ENCODE data around the gene TP53I3.

DNA sequence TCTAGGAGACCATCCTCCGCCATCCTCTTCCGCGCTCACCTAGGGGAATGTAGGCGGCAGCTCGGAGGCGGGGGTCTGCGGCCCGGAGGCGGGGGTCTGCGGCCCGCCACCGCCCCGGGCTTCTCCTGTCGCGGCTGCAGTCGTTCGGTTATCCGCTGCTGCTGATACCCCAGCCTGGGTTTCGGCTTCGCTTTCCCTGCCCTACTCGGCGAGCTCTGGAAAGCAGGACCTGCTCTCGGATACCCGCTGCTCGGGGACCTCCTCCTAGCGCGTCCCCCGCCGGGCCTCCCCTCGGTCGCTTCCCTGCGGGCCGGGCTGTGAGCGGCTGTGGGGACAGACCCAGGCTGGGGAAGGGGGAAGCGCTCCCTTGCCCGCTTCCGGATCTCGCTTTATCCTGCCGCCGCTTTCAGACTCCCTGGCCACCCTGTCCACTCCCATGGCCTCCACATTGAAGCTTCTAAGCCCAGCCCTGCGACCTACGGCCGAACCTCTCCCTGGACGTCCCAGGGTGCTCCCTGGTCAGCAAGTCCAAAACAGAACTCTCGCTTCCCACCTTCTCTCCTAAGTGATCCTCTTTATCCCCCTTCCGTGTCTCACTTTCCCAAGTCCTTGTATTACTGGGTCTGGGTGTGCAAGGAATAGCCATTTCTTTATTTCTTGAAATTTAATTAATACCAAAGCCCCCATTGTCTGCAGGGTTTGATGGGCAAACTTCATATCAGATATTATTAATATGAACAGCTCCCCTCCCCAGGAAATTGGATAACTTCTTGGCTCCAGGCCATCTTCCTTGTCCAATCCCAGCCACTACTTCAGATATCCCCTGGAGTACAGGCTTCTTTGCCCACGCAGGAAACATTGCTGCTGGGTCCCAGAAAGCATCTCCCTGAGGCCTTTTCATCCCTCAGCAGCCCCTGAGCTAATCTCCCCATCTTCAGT lies 34.3 kb downstream of the TP53I3 start:
- TF ChIP-seq, protein P1, sequence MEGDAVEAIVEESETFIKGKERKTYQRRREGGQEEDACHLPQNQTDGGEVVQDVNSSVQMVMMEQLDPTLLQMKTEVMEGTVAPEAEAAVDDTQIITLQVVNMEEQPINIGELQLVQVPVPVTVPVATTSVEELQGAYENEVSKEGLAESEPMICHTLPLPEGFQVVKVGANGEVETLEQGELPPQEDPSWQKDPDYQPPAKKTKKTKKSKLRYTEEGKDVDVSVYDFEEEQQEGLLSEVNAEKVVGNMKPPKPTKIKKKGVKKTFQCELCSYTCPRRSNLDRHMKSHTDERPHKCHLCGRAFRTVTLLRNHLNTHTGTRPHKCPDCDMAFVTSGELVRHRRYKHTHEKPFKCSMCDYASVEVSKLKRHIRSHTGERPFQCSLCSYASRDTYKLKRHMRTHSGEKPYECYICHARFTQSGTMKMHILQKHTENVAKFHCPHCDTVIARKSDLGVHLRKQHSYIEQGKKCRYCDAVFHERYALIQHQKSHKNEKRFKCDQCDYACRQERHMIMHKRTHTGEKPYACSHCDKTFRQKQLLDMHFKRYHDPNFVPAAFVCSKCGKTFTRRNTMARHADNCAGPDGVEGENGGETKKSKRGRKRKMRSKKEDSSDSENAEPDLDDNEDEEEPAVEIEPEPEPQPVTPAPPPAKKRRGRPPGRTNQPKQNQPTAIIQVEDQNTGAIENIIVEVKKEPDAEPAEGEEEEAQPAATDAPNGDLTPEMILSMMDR (conservative IDR thresholded peaks at IDR 0.05; ENCODE audit: low read length) = no peak
- no peak for TF ChIP-seq EZH2phosphoT487 (IDR thresholded peaks at IDR 0.05; ENCODE audit: borderline replicate concordance)

All from Loucy (cell line).